Large intestine (tissue), 3 donors: ENCODE data around the gene UBAC2. TPM values are rescaled to one million over a fixed set of nuclear protein-coding genes. Genes with fewer than 3 reads are reported as not detected.
"Not testable (repeated sequence)": the region's sequence is repeated elsewhere in the genome, so short reads cannot be mapped to it uniquely, and the experiment has no call there.

ENCODE experiments used
- DNase-seq, 2 donors: peaks; one replicate each; pipeline versions ENCODE4 v3.0.0 to v3.0.0-alpha.2; 2013
- H3K27ac ChIP-seq: one replicate; pipeline ENCODE4 v1.5.1; 2013; ENCODE audit warnings: low read length
- H3K27me3 ChIP-seq: 2 replicates; pipeline ENCODE4 v1.6.1; 2013; ENCODE audit warnings: low read length; ENCODE audit not compliant: control insufficient read depth, insufficient read depth
- H3K36me3 ChIP-seq: 2 replicates; pipeline ENCODE4 v1.6.1; 2013; ENCODE audit warnings: low read length; ENCODE audit not compliant: control insufficient read depth, insufficient read depth
- H3K4me1 ChIP-seq: one replicate; pipeline ENCODE4 v1.6.1; 2013; ENCODE audit warnings: low read length; ENCODE audit not compliant: control insufficient read depth, insufficient read depth
- H3K4me3 ChIP-seq: one replicate; pipeline ENCODE4 v1.5.1; 2013; ENCODE audit warnings: low read length
- H3K9me3 ChIP-seq: one replicate; pipeline ENCODE4 v1.6.1; 2013; ENCODE audit warnings: mild to moderate bottlenecking, low read depth, low read length, moderate library complexity; ENCODE audit not compliant: control insufficient read depth
- WGBS: methylation state at CpG from one replicate; pipeline ENCODE4 v1.1.5; 2013; ENCODE audit warnings: low lambda C conversion rate; ENCODE audit not compliant: insufficient coverage; 5-methylcytosine and 5-hydroxymethylcytosine counted together
- polyA plus RNA-seq: library from polyadenylated mRNA; unstranded; fragments of 120-200 nt; gene quantifications from one replicate; pipeline ENCODE4 v1.2.1, GENCODE V29; 2013

Gene UBAC2
- polyA plus RNA-seq, 1 donor = 77.8 TPM

DNA sequence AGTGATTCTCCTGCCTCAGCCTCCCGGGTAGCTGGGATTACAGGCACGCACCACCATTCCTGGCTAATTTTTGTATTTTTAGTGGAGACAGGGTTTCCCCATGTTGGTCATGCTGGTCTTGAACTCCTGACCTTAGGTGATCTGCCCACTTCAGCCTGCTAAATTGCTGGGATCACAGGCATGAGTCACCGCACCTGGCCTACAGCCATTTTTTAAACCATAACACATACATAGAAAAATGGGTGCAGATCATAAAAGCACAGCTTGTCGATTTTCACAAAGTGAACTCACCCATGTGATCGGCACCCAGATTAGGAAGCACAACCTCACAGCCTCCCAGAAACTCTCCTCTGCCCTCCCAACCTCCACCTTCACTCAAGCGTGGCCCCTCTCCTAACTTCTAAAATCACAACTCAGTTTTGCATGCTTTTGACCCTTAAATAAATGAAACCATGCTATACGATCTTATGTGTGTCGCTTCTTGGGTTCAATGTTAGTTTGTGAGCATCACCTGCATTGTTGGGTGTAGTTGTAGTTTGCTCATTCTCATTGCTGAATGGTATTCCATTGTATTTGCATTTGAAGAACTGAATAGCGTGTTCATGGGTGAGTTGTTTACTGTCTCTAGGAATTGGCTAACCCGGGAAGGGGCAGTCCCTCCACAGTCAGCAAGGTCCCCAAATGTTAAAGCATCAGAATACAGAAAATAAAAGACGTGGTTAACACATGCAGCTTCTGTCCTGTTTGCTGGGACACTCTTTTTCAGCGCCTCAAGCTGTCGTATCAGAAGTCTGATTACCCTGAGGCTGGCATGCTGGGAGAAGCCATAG lies 210.2 kb downstream of the UBAC2 start:
- 90% methylated on average over 2 of the region's 13 CpGs for WGBS
- not testable (repeated sequence) for H3K4me3 ChIP-seq, H3K4me1 ChIP-seq, DNase-seq, H3K36me3 ChIP-seq, H3K9me3 ChIP-seq, H3K27ac ChIP-seq, H3K27me3 ChIP-seq

DNA sequence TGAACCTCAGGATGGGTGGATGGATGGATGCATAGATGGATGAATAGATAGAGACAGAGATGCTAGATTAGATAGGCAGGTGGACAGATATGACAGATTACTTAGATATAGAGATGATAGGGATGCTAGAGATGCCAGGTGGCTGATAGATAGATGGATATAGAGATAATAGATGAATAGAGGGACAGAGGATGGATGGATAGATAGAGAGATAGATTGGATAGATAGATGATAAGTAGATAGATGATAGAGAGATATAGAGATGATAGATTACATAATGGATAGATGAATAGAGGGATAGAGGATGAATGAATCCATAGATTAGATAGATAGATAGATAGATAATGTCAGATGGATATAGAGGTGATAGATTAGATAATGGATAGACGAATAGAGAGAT lies 212.2 kb downstream of the UBAC2 start:
- peaks cover 3% of the 10 kb centered on the region for H3K9me3 ChIP-seq
- no peaks in the 10 kb centered on the region for H3K36me3 ChIP-seq
- no peak for DNase-seq
- 83% methylated on average over 1 of the region's 1 CpG for WGBS
- H3K27ac ChIP-seq = no peak overlapping the region
- H3K27me3 ChIP-seq = no peaks in the 10 kb centered on the region
- no peaks in the 10 kb centered on the region for H3K4me1 ChIP-seq
- no peak overlapping the region for H3K4me3 ChIP-seq

GRCh38 chr13:99414048-99414995 lies 213.7 kb downstream of the UBAC2 start:
- H3K27ac ChIP-seq = no peak overlapping the region
- no peaks in the 10 kb centered on the region for H3K27me3 ChIP-seq
- no peaks in the 10 kb centered on the region for H3K4me1 ChIP-seq
- no peaks in the 10 kb centered on the region for H3K9me3 ChIP-seq
- DNase-seq = no peak
- no peak overlapping the region for H3K4me3 ChIP-seq
- 69% methylated on average over 6 of the region's 15 CpGs for WGBS
- H3K36me3 ChIP-seq = no peaks in the 10 kb centered on the region

GRCh38 chr13:99415014-99415650 lies 214.5 kb downstream of the UBAC2 start:
- Histone ChIP-seq H3K4me1 (no peaks in the 10 kb centered on the region), H3K9me3 (no peaks in the 10 kb centered on the region), H3K27ac (no peak overlapping the region), H3K36me3 (no peaks in the 10 kb centered on the region), H3K4me3 (no peak overlapping the region), H3K27me3 (peaks cover 1% of the 10 kb centered on the region)
- no peak for DNase-seq
- no CpG with 5 or more reads among the region's 13 CpGs for WGBS

- Histone ChIP-seq H3K27ac (no peak overlapping the region), H3K4me3 (no peak overlapping the region), H3K27me3 (peaks cover 2% of the 10 kb centered on the region), H3K9me3 (no peaks in the 10 kb centered on the region), H3K4me1 (no peaks in the 10 kb centered on the region), H3K36me3 (no peaks in the 10 kb centered on the region)
- no CpG with 5 or more reads among the region's 14 CpGs for WGBS
- DNase-seq = no peak
Measured at GRCh38 chr13:99415851-99416331, 215.2 kb downstream of the UBAC2 start.

DNA sequence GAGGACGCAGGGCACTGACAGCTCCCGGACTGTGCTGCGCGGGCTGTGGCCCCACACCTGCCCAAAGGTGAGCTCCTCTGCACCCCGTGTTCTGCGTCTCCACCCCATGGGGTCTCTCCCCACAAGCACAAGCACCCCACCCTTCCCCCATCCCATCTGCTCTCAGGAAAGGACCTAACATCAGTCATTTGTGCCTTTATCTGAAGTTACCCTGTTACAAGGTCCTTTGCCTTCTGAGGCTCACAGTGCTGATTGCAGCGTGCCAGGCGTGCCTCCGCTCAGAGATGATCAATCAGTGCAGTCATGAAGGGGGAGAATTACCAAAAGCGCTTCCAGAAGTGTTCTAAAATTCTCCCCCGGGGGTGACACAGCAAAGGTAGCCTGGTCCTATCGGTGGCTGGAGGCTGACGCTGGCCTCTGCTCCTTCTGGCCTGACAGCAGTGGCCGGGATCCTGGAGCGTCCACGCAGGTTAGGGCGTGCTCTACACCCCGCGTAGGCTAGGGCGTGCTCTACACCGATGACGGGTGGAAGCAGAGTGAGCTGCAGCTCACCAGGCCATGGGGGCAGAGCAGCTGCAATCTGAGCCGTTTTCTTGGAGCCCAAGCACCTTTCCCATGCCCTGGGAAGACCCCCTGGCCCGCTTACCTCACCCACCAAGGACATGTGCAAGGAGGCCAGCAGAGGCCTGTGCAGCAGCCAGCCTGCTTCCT lies 215.9 kb downstream of the UBAC2 start:
- no peaks in the 10 kb centered on the region for H3K9me3 ChIP-seq
- no CpG with 5 or more reads among the region's 24 CpGs for WGBS
- no peaks in the 10 kb centered on the region for H3K4me1 ChIP-seq
- no peak overlapping the region for H3K4me3 ChIP-seq
- peaks cover 2% of the 10 kb centered on the region for H3K27me3 ChIP-seq
- H3K36me3 ChIP-seq = no peaks in the 10 kb centered on the region
- H3K27ac ChIP-seq = no peak overlapping the region
- DNase-seq = no peak

GRCh38 chr13:99417201-99418102 lies 216.8 kb downstream of the UBAC2 start:
- Histone ChIP-seq H3K36me3 (no peaks in the 10 kb centered on the region), H3K27me3 (peaks cover 2% of the 10 kb centered on the region), H3K27ac (no peak overlapping the region), H3K4me3 (no peak overlapping the region), H3K4me1 (no peaks in the 10 kb centered on the region), H3K9me3 (no peaks in the 10 kb centered on the region)
- no CpG with 5 or more reads among the region's 19 CpGs for WGBS
- no peak for DNase-seq

- Histone ChIP-seq H3K9me3 (no peaks in the 10 kb centered on the region), H3K27ac (no peak overlapping the region), H3K4me1 (no peaks in the 10 kb centered on the region), H3K4me3 (no peak overlapping the region), H3K36me3 (no peaks in the 10 kb centered on the region), H3K27me3 (peaks cover 2% of the 10 kb centered on the region)
- WGBS = 94% methylated on average over 3 of the region's 15 CpGs
- DNase-seq = no peak
Measured at GRCh38 chr13:99418103-99418842, 217.6 kb downstream of the UBAC2 start.

DNA sequence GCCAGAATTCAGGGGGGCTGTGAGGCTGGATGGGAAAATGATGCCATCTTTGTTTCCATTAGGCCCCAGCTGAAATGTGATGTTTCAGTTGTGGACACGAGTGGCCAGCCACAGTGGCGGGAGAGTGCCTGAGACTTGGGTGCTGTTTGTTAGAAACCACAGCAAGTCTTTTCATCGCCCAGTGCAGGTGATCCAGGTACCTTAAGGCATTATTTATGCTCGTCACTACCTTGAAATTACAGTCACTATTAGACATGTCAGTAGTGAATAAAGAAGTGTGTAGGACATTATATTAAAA lies 218.1 kb downstream of the UBAC2 start:
- Histone ChIP-seq H3K36me3 (no peaks in the 10 kb centered on the region), H3K4me1 (no peaks in the 10 kb centered on the region), H3K27ac (no peak overlapping the region), H3K9me3 (no peaks in the 10 kb centered on the region), H3K4me3 (no peak overlapping the region), H3K27me3 (peaks cover 2% of the 10 kb centered on the region)
- DNase-seq = no peak
- no CpG with 5 or more reads among the region's 4 CpGs for WGBS
